RWPE2 (cell line): ENCODE results near the gene FOXJ3.

Experiments used
- ATAC-seq: fragments of 200-7000 bp; cut with Tn5 transposase; 3 replicates; pipeline ENCODE4 v1.9.1; 2021; ENCODE audit warnings: low read depth
- DNase-seq: peaks from one replicate; pipeline ENCODE4 v3.0.0-alpha.2; 2020; ENCODE audit warnings: low spot score
- H3K27ac ChIP-seq: fragments of 450-650 bp; 2 replicates; pipeline ENCODE4 v1.5.1; 2017; ENCODE audit warnings: mild to moderate bottlenecking; ENCODE audit not compliant: poor library complexity, severe bottlenecking
- H3K27me3 ChIP-seq: fragments of 250-450 bp; sonication (Bioruptor Pico); 2 replicates; pipeline ENCODE4 v1.5.1; 2021; ENCODE audit warnings: mild to moderate bottlenecking, moderate library complexity; ENCODE audit not compliant: insufficient read depth, poor library complexity, severe bottlenecking
- H3K36me3 ChIP-seq: fragments of 250-450 bp; sonication (Bioruptor Pico); 2 replicates; pipeline ENCODE4 v1.5.1; 2020; ENCODE audit warnings: low read depth, mild to moderate bottlenecking, moderate library complexity
- H3K4me1 ChIP-seq: fragments of 250-450 bp; sonication (Bioruptor Pico); 2 replicates; pipeline ENCODE4 v1.5.1; 2021; ENCODE audit warnings: mild to moderate bottlenecking, moderate library complexity; ENCODE audit not compliant: insufficient read depth, poor library complexity, severe bottlenecking
- H3K4me3 ChIP-seq: fragments of 250-450 bp; sonication (Bioruptor Pico); 2 replicates; pipeline ENCODE4 v1.5.1; 2021; ENCODE audit warnings: mild to moderate bottlenecking, moderate library complexity; ENCODE audit not compliant: severe bottlenecking
- H3K9me3 ChIP-seq: fragments of 250-450 bp; sonication (Bioruptor Pico); 2 replicates; pipeline ENCODE4 v1.5.1; 2021; ENCODE audit warnings: mild to moderate bottlenecking, moderate library complexity; ENCODE audit not compliant: severe bottlenecking
- CTCF ChIP-seq: fragments of 450-650 bp; IDR thresholded peaks from one replicate; pipeline ENCODE4 v1.5.1; 2017; ENCODE audit warnings: mild to moderate bottlenecking, moderate library complexity; ENCODE audit not compliant: poor library complexity, severe bottlenecking

The FOXJ3 gene

GRCh38 chr1:42372796-42373195 is 37.8 kb upstream of the FOXJ3 start:
- ATAC-seq (no peak), DNase-seq (no peak)
- Histone ChIP-seq H3K36me3 (no peaks in the 10 kb centered on the region), H3K4me1 (no peaks in the 10 kb centered on the region), H3K9me3 (no peaks in the 10 kb centered on the region), H3K4me3 (no peak overlapping the region), H3K27ac (no peak overlapping the region), H3K27me3 (no peaks in the 10 kb centered on the region)
- TF ChIP-seq CTCF: no peak

- TF ChIP-seq CTCF: no peak
- DNase-seq (no peak), ATAC-seq (no peak)
- H3K27me3 ChIP-seq: no peaks in the 10 kb centered on the region
- H3K4me1 ChIP-seq: no peaks in the 10 kb centered on the region
- H3K27ac ChIP-seq: no peak overlapping the region
- H3K9me3 ChIP-seq: no peaks in the 10 kb centered on the region
- H3K4me3 ChIP-seq: no peak overlapping the region
- H3K36me3 ChIP-seq: no peaks in the 10 kb centered on the region
These were observed 36.0 kb upstream of the FOXJ3 start for GRCh38 chr1:42370876-42371549.

- no peaks in the 10 kb centered on the region for H3K27me3 ChIP-seq
- no peak for ATAC-seq
- no peaks in the 10 kb centered on the region for H3K4me1 ChIP-seq
- no peak for DNase-seq
- no peak overlapping the region for H3K27ac ChIP-seq
- no peaks in the 10 kb centered on the region for H3K36me3 ChIP-seq
- no peaks in the 10 kb centered on the region for H3K9me3 ChIP-seq
- TF ChIP-seq CTCF: no peak
- H3K4me3 ChIP-seq: no peak overlapping the region
These were observed 34.4 kb upstream of the FOXJ3 start for GRCh38 chr1:42369471-42369870.

GRCh38 chr1:42368096-42368795 is 33.2 kb upstream of the FOXJ3 start:
- H3K27ac ChIP-seq: no peak overlapping the region
- H3K9me3 ChIP-seq: no peaks in the 10 kb centered on the region
- no peaks in the 10 kb centered on the region for H3K4me1 ChIP-seq
- no peak overlapping the region for H3K4me3 ChIP-seq
- TF ChIP-seq CTCF: no peak
- ATAC-seq (no peak), DNase-seq (no peak)
- H3K27me3 ChIP-seq: no peaks in the 10 kb centered on the region
- H3K36me3 ChIP-seq: no peaks in the 10 kb centered on the region

- ATAC-seq: no peak
- H3K4me3 ChIP-seq: no peak overlapping the region
These were observed 30.1 kb upstream of the FOXJ3 start for GRCh38 chr1:42365118-42365517.

More at GRCh38 chr1:42365118-42365517, 30.1 kb upstream of the FOXJ3 start:
- no peak for DNase-seq
- H3K9me3 ChIP-seq: no peaks in the 10 kb centered on the region
- TF ChIP-seq CTCF: no peak
- H3K27ac ChIP-seq: no peak overlapping the region
- no peaks in the 10 kb centered on the region for H3K27me3 ChIP-seq
- no peaks in the 10 kb centered on the region for H3K4me1 ChIP-seq
- no peaks in the 10 kb centered on the region for H3K36me3 ChIP-seq
